Endothelial cell of umbilical vein (primary cell): Measurements from ENCODE around the gene PTGIR. TPM values are rescaled to one million over a fixed set of nuclear protein-coding genes. Genes with fewer than 3 reads are reported as not detected.

Experiments
- BruUV-seq: library from RNA; stranded (reverse); fragments of 400-500 nt; replicated peaks from 2 replicates; lab custom pipeline; 2021; lab: Mats Ljungman, UMichigan
- CTCF ChIA-PET: fragments of 300-600, 350-600 bp; sonication (Branson Sonifier 250); formaldehyde crosslinking; loops from one replicate; lab custom pipeline; 2021; ENCODE audit warnings: antibody characterized with exemption, inconsistent platforms; lab: Charles Lee
- POLR2A ChIA-PET: fragments of 300-600, 350-600 bp; sonication (Branson Sonifier 250); formaldehyde crosslinking; loops from one replicate; lab custom pipeline; 2021; ENCODE audit warnings: antibody characterized with exemption, inconsistent platforms; lab: Charles Lee
- DNase-seq: peaks from one replicate; pipeline ENCODE4 v3.0.0-alpha.2; 2011; ENCODE audit warnings: low read depth, low spot score
- FAIRE-seq: peaks from 2 replicates; lab custom pipeline; 2011; peaks lifted over from hg19 to GRCh38; lab: Jason Lieb, UNC
- H2AFZ ChIP-seq: 2 replicates; pipeline ENCODE4 v1.6.0; 2012; ENCODE audit warnings: low read depth, low read length, control low read depth, inconsistent platforms
- H3K27ac ChIP-seq: 2 replicates; pipeline ENCODE4 v1.5.1; 2011; ENCODE audit warnings: low read depth, mild to moderate bottlenecking, control low read depth, low read length, moderate library complexity; ENCODE audit not compliant: insufficient read depth
- H3K27me3 ChIP-seq, 2 experiments: 2 replicates each; pipeline versions ENCODE4 v1.6.0 to v1.6.1; 2011; ENCODE audit warnings: low read length in 2 of 2, mixed read lengths in 1 of 2; ENCODE audit not compliant: control insufficient read depth in 2 of 2, insufficient read depth in 2 of 2
- H3K36me3 ChIP-seq, 2 experiments: 2 replicates in 1 of 2; 3 replicates in 1 of 2; pipeline ENCODE4 v1.5.1; 2011; ENCODE audit warnings: low read length in 2 of 2, mild to moderate bottlenecking in 1 of 2, moderate library complexity in 1 of 2; ENCODE audit not compliant: control insufficient read depth in 2 of 2, insufficient read depth in 2 of 2; ENCODE audit errors: extremely low read depth in 1 of 2
- H3K4me1 ChIP-seq: 3 replicates; pipeline ENCODE4 v1.5.1; 2011; ENCODE audit warnings: mild to moderate bottlenecking, low read length; ENCODE audit not compliant: control insufficient read depth, insufficient read depth; ENCODE audit errors: extremely low read depth
- H3K4me2 ChIP-seq: 2 replicates; pipeline ENCODE4 v1.6.1; 2011; ENCODE audit warnings: low read length, control low read depth, mixed read lengths; ENCODE audit not compliant: insufficient read depth
- H3K4me3 ChIP-seq, 3 experiments: fragments of 200-600 bp in 1 of 3; sonication (generic), shearing (Covaris generic) in 1 of 3; replicated peaks in 1 of 3; 2 replicates each; pipeline ENCODE4 v1.5.1; 2011 to 2016; ENCODE audit warnings: control low read depth in 3 of 3, low read length in 3 of 3, mild to moderate bottlenecking in 2 of 3, inconsistent platforms in 1 of 3, low read depth in 1 of 3, moderate library complexity in 1 of 3; ENCODE audit not compliant: insufficient read depth in 1 of 3
- H3K79me2 ChIP-seq: 2 replicates; pipeline ENCODE4 v1.6.0; 2012; ENCODE audit warnings: low read length, inconsistent platforms; ENCODE audit not compliant: control insufficient read depth, insufficient read depth
- H3K9ac ChIP-seq: replicated peaks from 2 replicates; pipeline ENCODE3; 2011; ENCODE audit warnings: low read length, control low read depth; ENCODE audit not compliant: insufficient read depth; ENCODE audit errors: extremely low read depth
- H3K9me1 ChIP-seq: replicated peaks from 3 replicates; pipeline ENCODE4 v1.6.0; 2011; ENCODE audit warnings: mild to moderate bottlenecking, low read length; ENCODE audit not compliant: control insufficient read depth, insufficient read depth; ENCODE audit errors: extremely low read depth
- H3K9me3 ChIP-seq: replicated peaks from 2 replicates; pipeline ENCODE4 v1.5.1; 2012; ENCODE audit warnings: low read length, inconsistent platforms; ENCODE audit not compliant: control insufficient read depth, insufficient read depth
- H4K20me1 ChIP-seq: replicated peaks from 2 replicates; pipeline ENCODE3; 2011; ENCODE audit warnings: mild to moderate bottlenecking, low read length; ENCODE audit not compliant: control insufficient read depth, insufficient read depth; ENCODE audit errors: extremely low read depth
- FOS ChIP-seq: IDR thresholded peaks from 2 replicates; pipeline ENCODE4 v1.6.1; 2011; ENCODE audit warnings: mild to moderate bottlenecking, low read length, moderate library complexity, borderline replicate concordance; ENCODE audit not compliant: insufficient read depth
- GATA2 ChIP-seq: IDR thresholded peaks from 2 replicates; pipeline ENCODE4 v1.7.0; 2011; ENCODE audit warnings: low read depth, mild to moderate bottlenecking, moderate library complexity, mixed read lengths, low read length; ENCODE audit not compliant: insufficient read length, insufficient read depth
- JUN ChIP-seq: IDR thresholded peaks from 2 replicates; pipeline ENCODE4 v1.6.1; 2011; ENCODE audit warnings: borderline replicate concordance, low read depth; ENCODE audit not compliant: insufficient read length, insufficient read depth
- MYC ChIP-seq: IDR thresholded peaks from one replicate; pipeline ENCODE4 v1.6.1; 2011; ENCODE audit warnings: mild to moderate bottlenecking, low read depth, low read length
- dilution Hi-C: fragments of 300-500 bp; cut with MboI; formaldehyde crosslinking; loops from one replicate; pipeline ENCODE4 v1.15.0; 2019; ENCODE audit warnings: low sequenced_read_pairs; ENCODE audit not compliant: extremely low pct_ligation_motif_present
- intact Hi-C: fragments of 100-400 bp; cut with micrococcal nuclease; formaldehyde crosslinking; loops from one replicate; pipeline ENCODE4 v1.10.0; 2022
- polyA plus RNA-seq, 4 experiments: library from polyadenylated mRNA; depleted of rRNA in 3 of 4; stranded (reverse) in 3 of 4; unstranded in 1 of 4; fragments of >200 nt; gene quantifications; 2 replicates each; pipeline versions ENCODE4 v1.2.1 to v1.2.3, GENCODE V29; 2011 to 2012; ENCODE audit warnings: missing spikeins in 1 of 4
- total RNA-seq: library from RNA; stranded (reverse); gene quantifications from 2 replicates; pipeline ENCODE4 v1.2.3, GENCODE V29; 2021
- TF ChIP-seq, protein P1 (sequence below): IDR thresholded peaks from 2 replicates; pipeline ENCODE4 v1.6.1; 2011; ENCODE audit not compliant: insufficient read depth, insufficient read length

Gene PTGIR
- total and polyA plus RNA-seq, 2 donors (not counting 3 experiments of a cell fraction or from before 2014, with no cell fraction given): 0.55 to 2.7 TPM

- no peaks in the 10 kb centered on the region for H3K9me1 ChIP-seq
- DNase-seq (no peak), FAIRE-seq (peak; percentile 18)
- peaks cover 53% of the 10 kb centered on the region for H3K79me2 ChIP-seq
- BruUV-seq: TSS peak; percentile 9
- H3K9me3 ChIP-seq: no peaks in the 10 kb centered on the region
- peaks cover 0 to 3% of the 10 kb centered on the region in 2 experiments for H3K27me3 ChIP-seq
- H3K4me3 ChIP-seq: peak overlapping the region in 2 of 3 experiments; percentile 98 to 99
- dilution Hi-C loops (no loop called here), intact Hi-C loops (loop anchor here (1.0 kb wide), 1 partner anchor 11 kb away; no protein-coding TSS in a partner anchor)
- no peak overlapping the region for H3K27ac ChIP-seq
- TF ChIP-seq, protein P1, sequence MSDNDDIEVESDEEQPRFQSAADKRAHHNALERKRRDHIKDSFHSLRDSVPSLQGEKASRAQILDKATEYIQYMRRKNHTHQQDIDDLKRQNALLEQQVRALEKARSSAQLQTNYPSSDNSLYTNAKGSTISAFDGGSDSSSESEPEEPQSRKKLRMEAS: no peak
- no peak for TF ChIP-seq GATA2
- no peak for TF ChIP-seq FOS
- no peak for TF ChIP-seq MYC
- ChIA-PET CTCF (interaction anchor here (1.3 kb wide), 1 partner anchor 11 kb away, joined by 4 read pairs; no protein-coding TSS in a partner anchor), POLR2A (interaction anchor here (1.0 kb wide), 1 partner anchor 59 kb away, joined by 3 read pairs; no protein-coding TSS in a partner anchor)
- H4K20me1 ChIP-seq: no peaks in the 10 kb centered on the region
- peak overlapping the region; percentile 96 for H3K9ac ChIP-seq
- peaks cover 5 to 30% of the 10 kb centered on the region in 2 experiments for H3K36me3 ChIP-seq
- H2AFZ ChIP-seq: no peak overlapping the region
- peak overlapping the region; percentile 53 for H3K4me2 ChIP-seq
- peaks cover 13% of the 10 kb centered on the region for H3K4me1 ChIP-seq
Observed at GRCh38 chr19:46603195-46603637, 21.7 kb downstream of the PTGIR start.

GRCh38 chr19:46602392-46603194 lies 22.3 kb downstream of the PTGIR start:
- dilution Hi-C loops (no loop called here), intact Hi-C loops (loop anchor here (1.0 kb wide), 2 partner anchors 12 to 60 kb away; no protein-coding TSS in a partner anchor)
- FAIRE-seq: peak; percentile 66
- no TSS peak for BruUV-seq
- TF ChIP-seq JUN: no peak
- TF ChIP-seq GATA2: no peak
- no peak for TF ChIP-seq MYC
- H2AFZ ChIP-seq: no peak overlapping the region
- H3K4me3 ChIP-seq: peak overlapping the region; percentile 98 to 100 (median 99)
- POLR2A ChIA-PET: interaction anchor here (1.0 kb wide), 1 partner anchor 59 kb away, joined by 3 read pairs; no protein-coding TSS in a partner anchor
- H3K4me2 ChIP-seq: peak overlapping the region; percentile 53
- H3K9me1 ChIP-seq: no peaks in the 10 kb centered on the region
- H3K36me3 ChIP-seq: peaks cover 0 to 23% of the 10 kb centered on the region in 2 experiments
- H3K27ac ChIP-seq: no peak overlapping the region
- H3K4me1 ChIP-seq: peaks cover 13% of the 10 kb centered on the region
- H3K27me3 ChIP-seq: peaks cover 0 to 3% of the 10 kb centered on the region in 2 experiments
- H4K20me1 ChIP-seq: no peaks in the 10 kb centered on the region
- CTCF ChIA-PET: interaction anchor here (1.3 to 2.6 kb wide), 4 partner anchors 11 to 59 kb away, joined by 4 to 17 read pairs (median 10); partner anchors contain the start of gene DACT3
- H3K9me3 ChIP-seq: no peaks in the 10 kb centered on the region
- peaks cover 53% of the 10 kb centered on the region for H3K79me2 ChIP-seq
- DNase-seq: no peak
- peak overlapping the region; percentile 96 for H3K9ac ChIP-seq
